Effector memory CD8-positive, alpha-beta T cell (primary cell): ENCODE data around the gene NOL3.

Experiments
- ATAC-seq: fragments of 150-1000 bp; cut with Tn5 transposase; replicated peaks from 2 replicates; pipeline ENCODE4 v1.10.0; 2021; ENCODE audit warnings: mild to moderate bottlenecking, moderate library complexity
- DNase-seq, 3 experiments: peaks; one replicate each; pipeline ENCODE4 v3.0.0; 2021
- H3K27ac Mint-ChIP-seq, 2 donors: one replicate each; pipeline ENCODE4 v1.8.0; 2022; ENCODE audit warnings: mild to moderate bottlenecking in 2 of 2, mixed read lengths in 2 of 2, moderate library complexity in 2 of 2
- H3K27me3 Mint-ChIP-seq, 2 donors: one replicate each; pipeline ENCODE4 v1.8.0; 2022; ENCODE audit warnings: mixed read lengths in 2 of 2
- H3K36me3 Mint-ChIP-seq: one replicate; pipeline ENCODE4 v1.8.0; 2022; ENCODE audit warnings: mild to moderate bottlenecking, moderate library complexity, mixed read lengths; ENCODE audit not compliant: insufficient read depth
- H3K4me1 Mint-ChIP-seq, 2 donors: one replicate each; pipeline ENCODE4 v1.8.0; 2022; ENCODE audit warnings: low read depth in 2 of 2, mixed read lengths in 2 of 2
- H3K4me3 Mint-ChIP-seq, 2 donors: one replicate each; pipeline ENCODE4 v1.8.0; 2022; ENCODE audit warnings: mild to moderate bottlenecking in 2 of 2, mixed read lengths in 2 of 2, moderate library complexity in 2 of 2
- H3K9me3 Mint-ChIP-seq, 2 donors: one replicate each; pipeline ENCODE4 v1.8.0; 2022; ENCODE audit warnings: mixed read lengths in 2 of 2

Gene NOL3

GRCh38 chr16:67169642-67170167, 633 bp upstream of the NOL3 start:
- ATAC-seq (no peak), DNase-seq (peak in 1 of 3 experiments; percentile 29)
- peaks cover 27 to 32% of the 10 kb centered on the region in 2 donors for H3K4me1 Mint-ChIP-seq
- peak overlapping the region; percentile 72 to 75 for H3K4me3 Mint-ChIP-seq
- no peak overlapping the region for H3K27ac Mint-ChIP-seq
- peaks cover 36 to 69% of the 10 kb centered on the region in 2 donors for H3K27me3 Mint-ChIP-seq
- peaks cover 5% of the 10 kb centered on the region for H3K36me3 Mint-ChIP-seq
- H3K9me3 Mint-ChIP-seq: no peaks in the 10 kb centered on the region

- Mint-ChIP-seq H3K27ac (no peak overlapping the region), H3K9me3 (no peaks in the 10 kb centered on the region), H3K4me3 (peak overlapping the region in 1 of 2 donors; percentile 15), H3K4me1 (peaks cover 27 to 30% of the 10 kb centered on the region in 2 donors), H3K27me3 (peaks cover 28 to 55% of the 10 kb centered on the region in 2 donors), H3K36me3 (peaks cover 5% of the 10 kb centered on the region)
- DNase-seq: no peak
- ATAC-seq: no peak
Observed at GRCh38 chr16:67170949-67171649, 761 bp downstream of the NOL3 start.

GRCh38 chr16:67173323-67173722, 3.0 kb downstream of the NOL3 start:
- no peaks in the 10 kb centered on the region for H3K9me3 Mint-ChIP-seq
- DNase-seq (no peak), ATAC-seq (no peak)
- H3K36me3 Mint-ChIP-seq: no peaks in the 10 kb centered on the region
- H3K4me3 Mint-ChIP-seq: peak overlapping the region; percentile 93 to 94
- peak overlapping the region in 1 of 2 donors; percentile 86 for H3K27ac Mint-ChIP-seq
- peaks cover 15 to 33% of the 10 kb centered on the region in 2 donors for H3K27me3 Mint-ChIP-seq
- peaks cover 31 to 37% of the 10 kb centered on the region in 2 donors for H3K4me1 Mint-ChIP-seq

GRCh38 chr16:67173808-67174705, 3.7 kb downstream of the NOL3 start:
- Mint-ChIP-seq H3K36me3 (no peaks in the 10 kb centered on the region), H3K4me3 (peak overlapping the region; percentile 93 to 94), H3K9me3 (no peaks in the 10 kb centered on the region), H3K4me1 (peaks cover 36 to 37% of the 10 kb centered on the region in 2 donors), H3K27ac (peak overlapping the region in 1 of 2 donors; percentile 86), H3K27me3 (peaks cover 11 to 25% of the 10 kb centered on the region in 2 donors)
- DNase-seq (peak; percentile 55 to 62 (median 57)), ATAC-seq (peak; percentile 77)

GRCh38 chr16:67174706-67175231, 4.4 kb downstream of the NOL3 start:
- Mint-ChIP-seq H3K27ac (no peak overlapping the region), H3K4me1 (peaks cover 34 to 35% of the 10 kb centered on the region in 2 donors), H3K27me3 (peaks cover 9 to 18% of the 10 kb centered on the region in 2 donors), H3K4me3 (peak overlapping the region; percentile 93 to 94), H3K9me3 (no peaks in the 10 kb centered on the region), H3K36me3 (no peaks in the 10 kb centered on the region)
- no peak for ATAC-seq
- no peak for DNase-seq

GRCh38 chr16:67176662-67177061, 6.3 kb downstream of the NOL3 start:
- no peak for DNase-seq
- Mint-ChIP-seq H3K36me3 (no peaks in the 10 kb centered on the region), H3K27ac (no peak overlapping the region), H3K27me3 (peaks cover 0 to 3% of the 10 kb centered on the region in 2 donors), H3K9me3 (no peaks in the 10 kb centered on the region), H3K4me1 (peaks cover 26 to 28% of the 10 kb centered on the region in 2 donors), H3K4me3 (peak overlapping the region in 1 of 2 donors; percentile 26)
- ATAC-seq: no peak

GRCh38 chr16:67177743-67178699, 7.7 kb downstream of the NOL3 start:
- Mint-ChIP-seq H3K4me3 (peak overlapping the region; percentile 26 to 61), H3K27ac (no peak overlapping the region), H3K4me1 (peaks cover 22 to 24% of the 10 kb centered on the region in 2 donors), H3K36me3 (no peaks in the 10 kb centered on the region), H3K9me3 (no peaks in the 10 kb centered on the region), H3K27me3 (no peaks in the 10 kb centered on the region)
- ATAC-seq: peak; percentile 62
- DNase-seq: peak in 2 of 3 experiments; percentile 44 to 50

GRCh38 chr16:67179421-67180080, 9.2 kb downstream of the NOL3 start:
- Mint-ChIP-seq H3K27me3 (no peaks in the 10 kb centered on the region), H3K36me3 (no peaks in the 10 kb centered on the region), H3K27ac (no peak overlapping the region), H3K4me3 (no peak overlapping the region), H3K4me1 (peaks cover 10 to 12% of the 10 kb centered on the region in 2 donors), H3K9me3 (no peaks in the 10 kb centered on the region)
- no peak for ATAC-seq
- DNase-seq: no peak

GRCh38 chr16:67180166-67180565, 9.8 kb downstream of the NOL3 start:
- Mint-ChIP-seq H3K4me3 (no peak overlapping the region), H3K27me3 (no peaks in the 10 kb centered on the region), H3K36me3 (peaks cover 2% of the 10 kb centered on the region), H3K4me1 (peaks cover 11 to 17% of the 10 kb centered on the region in 2 donors), H3K9me3 (no peaks in the 10 kb centered on the region), H3K27ac (no peak overlapping the region)
- DNase-seq (no peak), ATAC-seq (no peak)

- Mint-ChIP-seq H3K4me3 (no peak overlapping the region), H3K27ac (no peak overlapping the region), H3K4me1 (peaks cover 17 to 22% of the 10 kb centered on the region in 2 donors), H3K27me3 (no peaks in the 10 kb centered on the region), H3K36me3 (peaks cover 5% of the 10 kb centered on the region), H3K9me3 (no peaks in the 10 kb centered on the region)
- no peak for DNase-seq
- no peak for ATAC-seq
Observed at GRCh38 chr16:67181346-67181745, 11.0 kb downstream of the NOL3 start.

GRCh38 chr16:67182288-67182687, 11.9 kb downstream of the NOL3 start:
- Mint-ChIP-seq H3K4me1 (peaks cover 12 to 21% of the 10 kb centered on the region in 2 donors), H3K27ac (no peak overlapping the region), H3K36me3 (peaks cover 5% of the 10 kb centered on the region), H3K4me3 (no peak overlapping the region), H3K9me3 (no peaks in the 10 kb centered on the region), H3K27me3 (no peaks in the 10 kb centered on the region)
- DNase-seq (no peak), ATAC-seq (no peak)

GRCh38 chr16:67183284-67183626, 12.9 kb downstream of the NOL3 start:
- Mint-ChIP-seq H3K4me3 (no peak overlapping the region), H3K27me3 (no peaks in the 10 kb centered on the region), H3K36me3 (peaks cover 5% of the 10 kb centered on the region), H3K27ac (no peak overlapping the region), H3K4me1 (peaks cover 7 to 15% of the 10 kb centered on the region in 2 donors), H3K9me3 (no peaks in the 10 kb centered on the region)
- DNase-seq: no peak
- ATAC-seq: no peak
